Gastrocnemius medialis (tissue), 4 donors: ENCODE results near the gene BEND3. TPM values are rescaled to one million over a fixed set of nuclear protein-coding genes. Genes with fewer than 3 reads are reported as not detected.
A peak's percentile ranks its signal among the peaks of the same experiment; 100 is the strongest.

Source experiments
- ATAC-seq, 2 donors: fragments of 150-250 bp; one replicate each; pipeline ENCODE4 v1.9.1; 2016
- DNase-seq, 2 donors: peaks; one replicate each; pipeline ENCODE4 v3.0.0-alpha.2; 2019
- H3K27ac ChIP-seq, 4 donors: fragments of 200-600 bp; sonication (generic); 1 replicate in 1 of 4; 2 replicates in 3 of 4; pipeline ENCODE4 v1.5.1; 2016 to 2018; ENCODE audit warnings: mild to moderate bottlenecking in 2 of 4, moderate library complexity in 1 of 4
- H3K27me3 ChIP-seq, 3 donors: fragments of 200-600 bp; sonication (generic) in 2 of 3; 1 replicate in 1 of 3; 2 replicates in 2 of 3; pipeline versions ENCODE4 v1.5.1 to v1.6.0; 2016 to 2019; ENCODE audit warnings: mild to moderate bottlenecking in 1 of 3, moderate library complexity in 1 of 3
- H3K36me3 ChIP-seq, 2 donors: fragments of 200-600 bp; sonication (generic) in 1 of 2; one replicate each; pipeline ENCODE4 v1.5.1; 2017 to 2018
- H3K4me1 ChIP-seq, 2 donors: fragments of 200-600 bp; sonication (generic) in 1 of 2; one replicate each; pipeline ENCODE4 v1.5.1; 2016 to 2017; ENCODE audit warnings: mild to moderate bottlenecking in 2 of 2
- H3K4me3 ChIP-seq, 4 donors: fragments of 200-600 bp; sonication (generic) in 3 of 4; 1 replicate in 1 of 4; 2 replicates in 3 of 4; pipeline ENCODE4 v1.5.1; 2016 to 2019; ENCODE audit warnings: mild to moderate bottlenecking in 2 of 4
- H3K9me3 ChIP-seq, 3 donors: fragments of 200-600 bp; sonication (generic) in 2 of 3; 1 replicate in 1 of 3; 2 replicates in 2 of 3; pipeline ENCODE4 v1.5.1; 2016 to 2019
- POLR2A ChIP-seq, 2 donors: fragments of 450-650 bp; IDR thresholded peaks; one replicate each; pipeline ENCODE4 v1.6.1; 2017; ENCODE audit warnings: antibody characterized with exemption in 2 of 2, mild to moderate bottlenecking in 2 of 2, moderate library complexity in 2 of 2
- in situ Hi-C, 4 donors: fragments of 200-750 bp; cut with MboI; loops; one replicate each; pipeline versions ENCODE4 v1.15.0 to v1.8.0; 2017; ENCODE audit warnings: low sequenced_read_pairs in 4 of 4
- intact Hi-C: fragments of 100-400 bp; cut with DNase I; formaldehyde crosslinking; loops from one replicate; pipeline ENCODE4 v1.15.1; 2023; ENCODE audit warnings: low total_unique reads
- total RNA-seq, 4 donors: library from RNA; depleted of rRNA; stranded (reverse); fragments of >200 nt; gene quantifications; one replicate each; pipeline versions ENCODE4 v1.1.0 to v1.2.3, GENCODE V29; 2016
- TF ChIP-seq, protein P1 (sequence below), 5 experiments: fragments of 450-650 bp in 3 of 5; fragments of 200-600 bp in 2 of 5; sonication (generic) in 2 of 5; IDR thresholded peaks in 4 of 5; conservative IDR thresholded peaks in 1 of 5; 1 replicate in 4 of 5; 2 replicates in 1 of 5; pipeline ENCODE4 v1.5.1; 2016 to 2019; ENCODE audit warnings: antibody characterized with exemption in 5 of 5, mild to moderate bottlenecking in 3 of 5, moderate library complexity in 3 of 5

The BEND3 gene
- total RNA-seq, 4 donors from 2014 or later, result 1.5 to 1.9 (median 1.7) TPM

DNA sequence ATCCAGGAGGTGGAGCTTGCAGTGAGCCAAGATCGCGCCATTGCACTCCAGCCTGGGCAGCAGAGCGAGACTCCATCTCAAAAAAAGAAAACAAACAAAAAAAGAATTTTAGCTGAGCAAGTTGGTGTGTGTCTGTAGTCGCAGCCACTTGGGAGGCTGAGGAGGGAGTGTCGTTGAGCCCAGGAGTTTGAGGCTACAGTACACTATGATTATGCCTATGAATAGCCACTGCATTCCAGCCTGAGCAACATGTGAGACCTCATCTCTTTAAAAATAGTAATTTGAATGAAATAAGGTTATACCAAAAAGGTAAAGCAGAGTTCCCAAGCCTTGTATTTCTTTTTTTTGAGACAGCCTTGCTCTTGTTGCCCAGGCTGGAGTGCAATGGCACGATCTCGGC, 67.5 kb downstream of the BEND3 start:
- DNase-seq, result no peak
- no peak overlapping the region for H3K27ac ChIP-seq
- H3K36me3 ChIP-seq, result peaks cover 0 to 38% of the 10 kb centered on the region in 2 donors
- TF ChIP-seq, protein P1, sequence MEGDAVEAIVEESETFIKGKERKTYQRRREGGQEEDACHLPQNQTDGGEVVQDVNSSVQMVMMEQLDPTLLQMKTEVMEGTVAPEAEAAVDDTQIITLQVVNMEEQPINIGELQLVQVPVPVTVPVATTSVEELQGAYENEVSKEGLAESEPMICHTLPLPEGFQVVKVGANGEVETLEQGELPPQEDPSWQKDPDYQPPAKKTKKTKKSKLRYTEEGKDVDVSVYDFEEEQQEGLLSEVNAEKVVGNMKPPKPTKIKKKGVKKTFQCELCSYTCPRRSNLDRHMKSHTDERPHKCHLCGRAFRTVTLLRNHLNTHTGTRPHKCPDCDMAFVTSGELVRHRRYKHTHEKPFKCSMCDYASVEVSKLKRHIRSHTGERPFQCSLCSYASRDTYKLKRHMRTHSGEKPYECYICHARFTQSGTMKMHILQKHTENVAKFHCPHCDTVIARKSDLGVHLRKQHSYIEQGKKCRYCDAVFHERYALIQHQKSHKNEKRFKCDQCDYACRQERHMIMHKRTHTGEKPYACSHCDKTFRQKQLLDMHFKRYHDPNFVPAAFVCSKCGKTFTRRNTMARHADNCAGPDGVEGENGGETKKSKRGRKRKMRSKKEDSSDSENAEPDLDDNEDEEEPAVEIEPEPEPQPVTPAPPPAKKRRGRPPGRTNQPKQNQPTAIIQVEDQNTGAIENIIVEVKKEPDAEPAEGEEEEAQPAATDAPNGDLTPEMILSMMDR (IDR thresholded peaks at IDR 0.05 in 4 of 5, conservative IDR thresholded peaks at IDR 0.05 in 1 of 5), result no peak
- TF ChIP-seq POLR2A (IDR thresholded peaks at IDR 0.05), result no peak
- peaks cover 0 to under 1% of the 10 kb centered on the region in 2 donors for H3K4me1 ChIP-seq
- no peaks in the 10 kb centered on the region for H3K27me3 ChIP-seq
- no peak overlapping the region for H3K4me3 ChIP-seq
- ATAC-seq, result no peak
- in situ Hi-C loops (no loop called here), intact Hi-C loops (no loop called here)
- H3K9me3 ChIP-seq, result no peaks in the 10 kb centered on the region

DNA sequence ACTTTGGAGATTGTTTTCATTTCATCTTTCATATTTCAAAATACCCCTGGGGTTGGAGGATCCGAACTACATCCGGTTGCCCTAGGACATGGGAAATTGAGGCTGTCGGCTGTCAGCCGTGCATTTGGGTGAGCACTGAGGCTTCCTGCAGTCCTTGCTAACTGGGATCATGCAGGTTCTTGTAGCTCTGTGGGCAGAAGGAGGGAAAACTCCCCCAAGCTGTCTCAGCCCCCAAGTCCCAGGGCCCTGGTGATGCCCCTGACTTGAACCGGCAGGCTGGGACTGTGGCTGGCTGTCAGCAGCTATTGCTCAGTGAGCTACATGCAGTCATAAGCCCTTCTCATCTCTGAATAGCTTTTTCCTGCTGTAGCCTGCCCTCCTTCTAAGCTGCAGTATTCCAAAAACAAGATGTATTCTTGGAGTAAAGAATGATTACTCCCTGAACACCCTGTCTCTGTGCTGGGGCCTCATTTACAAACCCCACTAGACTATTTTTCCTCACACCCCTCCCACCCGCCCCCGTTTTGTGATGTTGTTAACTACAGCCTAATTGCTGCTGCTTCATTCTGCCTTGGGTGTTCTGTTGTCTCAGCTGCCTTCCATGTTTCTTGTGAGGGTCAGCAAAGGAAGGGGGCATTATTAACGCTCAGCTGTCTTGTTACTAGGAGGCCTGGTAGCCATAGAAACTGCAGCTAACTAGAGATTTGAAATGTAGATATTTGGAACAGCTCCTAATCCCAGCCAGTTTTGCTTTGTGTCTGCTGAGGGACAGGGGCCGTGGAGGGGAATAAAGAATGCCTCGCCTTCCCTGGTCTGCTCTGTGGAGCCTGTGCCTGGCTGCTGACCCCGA, 69.3 kb downstream of the BEND3 start:
- ATAC-seq (no peak), DNase-seq (no peak)
- in situ Hi-C loops (no loop called here), intact Hi-C loops (no loop called here)
- Histone ChIP-seq H3K27ac (peak overlapping the region in 1 of 4 donors; percentile 27), H3K4me3 (no peak overlapping the region), H3K36me3 (peaks cover 0 to 30% of the 10 kb centered on the region in 2 donors), H3K9me3 (no peaks in the 10 kb centered on the region), H3K4me1 (peaks cover 0 to 3% of the 10 kb centered on the region in 2 donors), H3K27me3 (no peaks in the 10 kb centered on the region)
- TF ChIP-seq, protein P1 (IDR thresholded peaks at IDR 0.05 in 4 of 5, conservative IDR thresholded peaks at IDR 0.05 in 1 of 5), result no peak
- no peak for TF ChIP-seq POLR2A (IDR thresholded peaks at IDR 0.05)

DNA sequence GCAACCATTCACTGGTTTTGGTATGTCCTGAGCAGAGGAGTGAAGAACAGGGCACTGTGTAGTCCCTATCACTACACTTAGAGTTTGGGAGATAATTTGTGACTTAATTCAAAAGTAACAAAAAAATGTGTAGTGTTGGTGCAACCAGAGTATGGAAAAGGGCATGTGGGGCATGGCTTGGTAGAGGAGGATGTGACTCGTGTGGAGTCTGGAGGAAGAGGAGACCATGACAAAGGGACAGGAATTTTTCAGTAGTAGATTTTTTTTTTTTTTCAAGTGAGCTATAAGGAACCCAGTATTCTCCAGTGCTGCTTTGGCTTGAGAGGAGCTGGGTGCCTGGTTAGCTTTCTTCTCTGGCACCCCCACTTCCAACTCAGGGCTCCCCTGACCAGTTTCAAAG, 82.2 kb downstream of the BEND3 start:
- Histone ChIP-seq H3K4me1 (peaks cover 10 to 21% of the 10 kb centered on the region in 2 donors), H3K27ac (no peak overlapping the region), H3K9me3 (no peaks in the 10 kb centered on the region), H3K27me3 (no peaks in the 10 kb centered on the region), H3K4me3 (no peak overlapping the region), H3K36me3 (no peaks in the 10 kb centered on the region)
- no peak for ATAC-seq
- TF ChIP-seq, protein P1 (IDR thresholded peaks at IDR 0.05 in 4 of 5, conservative IDR thresholded peaks at IDR 0.05 in 1 of 5), result no peak
- no peak for TF ChIP-seq POLR2A (IDR thresholded peaks at IDR 0.05)
- in situ Hi-C loops (no loop called here), intact Hi-C loops (loop anchor here (10.0 kb wide), 1 partner anchor 1898 kb away; a partner anchor contains a TSS)
- no peak for DNase-seq

DNA sequence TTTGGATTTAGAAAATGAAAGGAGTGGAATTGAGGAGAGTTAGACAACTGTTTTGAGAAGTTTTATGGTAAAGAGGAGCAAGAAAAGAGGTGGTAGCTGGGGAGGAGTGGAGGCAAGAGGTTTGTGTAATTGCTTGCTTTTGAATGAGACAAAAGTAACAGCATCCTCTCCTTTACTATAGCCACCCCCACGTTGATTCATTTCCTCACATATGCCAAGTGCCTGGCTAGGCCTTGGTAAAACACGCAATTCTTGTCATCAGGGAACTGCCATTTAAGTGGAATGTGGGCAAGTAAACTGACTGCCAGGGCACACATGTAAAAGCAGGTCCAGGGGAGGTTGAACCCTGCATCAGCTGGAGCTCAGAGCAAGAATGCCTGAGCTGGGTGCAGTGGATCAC, 83.3 kb downstream of the BEND3 start:
- no peaks in the 10 kb centered on the region for H3K9me3 ChIP-seq
- no peak for DNase-seq
- H3K4me1 ChIP-seq, result peaks cover 10 to 21% of the 10 kb centered on the region in 2 donors
- H3K27me3 ChIP-seq, result no peaks in the 10 kb centered on the region
- no peak overlapping the region for H3K27ac ChIP-seq
- no peak for ATAC-seq
- intact Hi-C loops, result loop anchor here (10.0 kb wide), 1 partner anchor 1897 kb away; a partner anchor contains a TSS
- in situ Hi-C loops, result no loop called here
- no peaks in the 10 kb centered on the region for H3K36me3 ChIP-seq
- no peak overlapping the region for H3K4me3 ChIP-seq
- no peak for TF ChIP-seq POLR2A (IDR thresholded peaks at IDR 0.05)
- TF ChIP-seq, protein P1 (IDR thresholded peaks at IDR 0.05 in 4 of 5, conservative IDR thresholded peaks at IDR 0.05 in 1 of 5), result no peak
